Measurements from ENCODE around the gene DAO. TPM values are rescaled to one million over a fixed set of nuclear protein-coding genes. Genes with fewer than 3 reads are reported as not detected.
A peak's percentile ranks its signal among the peaks of the same experiment; 100 is the strongest.
"Not testable (repeated sequence)": the region's sequence is repeated elsewhere in the genome, so short reads cannot be mapped to it uniquely, and the experiment has no call there.

The DAO gene
- total RNA-seq, 1 experiment from 2014 or later: not detected

GRCh38 chr12:108859141-108859922 is 20.6 kb upstream of the DAO start:
- peak; percentile 37 for DNase-seq
- H3K4me3 ChIP-seq (ENCODE audit: low read length); H3K4me2 ChIP-seq (ENCODE audit: low read depth, low read length, poor library complexity, severe bottlenecking); H3K9ac ChIP-seq (ENCODE audit: low read length); H4K20me1 ChIP-seq (ENCODE audit: insufficient read depth, low read depth, low read length); H3K36me3 ChIP-seq (ENCODE audit: insufficient read depth, low read length); H3K27me3 ChIP-seq (ENCODE audit: low read length); H3K9me3 ChIP-seq (ENCODE audit: low read length); H3K27ac ChIP-seq (ENCODE audit: low read length); H2AFZ ChIP-seq (ENCODE audit: low read length); H3K9me2 ChIP-seq (replicated peaks; ENCODE audit: insufficient read depth, low read length): not testable (repeated sequence)
- H3K79me2 ChIP-seq (ENCODE audit: low read length): peaks cover 27% of the 10 kb centered on the region
- peaks cover 47% of the 10 kb centered on the region for H3K4me1 ChIP-seq (ENCODE audit: low read length)

DNA sequence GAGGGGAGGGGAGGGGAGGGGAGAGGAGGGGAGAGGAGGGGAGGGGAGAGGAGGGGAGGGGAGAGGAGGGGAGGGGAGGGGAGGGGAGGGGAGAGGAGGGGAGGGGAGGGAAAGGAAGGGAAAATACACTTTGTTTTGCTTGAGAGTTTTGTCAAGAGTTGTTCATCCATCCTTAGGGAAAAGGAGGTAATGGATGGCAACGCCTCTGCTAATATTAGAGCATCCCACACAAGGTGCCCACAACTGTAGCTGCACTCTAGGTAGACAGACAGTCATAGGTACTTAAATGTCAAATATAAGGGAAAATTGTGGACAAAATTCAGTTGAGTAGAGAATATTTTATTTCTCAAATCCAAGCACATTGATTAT is 20.0 kb upstream of the DAO start:
- Histone ChIP-seq H3K9me3 (ENCODE audit: low read length) (peaks cover 5% of the 10 kb centered on the region; the same call in 1 of the 2 replicates), H3K27ac (ENCODE audit: low read length) (no peak overlapping the region), H3K4me3 (ENCODE audit: low read length) (no peak overlapping the region), H3K9me2 (replicated peaks; ENCODE audit: insufficient read depth, low read length) (no peaks in the 10 kb centered on the region), H3K4me1 (ENCODE audit: low read length) (peaks cover 47% of the 10 kb centered on the region), H2AFZ (ENCODE audit: low read length) (no peak overlapping the region), H4K20me1 (ENCODE audit: insufficient read depth, low read depth, low read length) (no peaks in the 10 kb centered on the region), H3K4me2 (ENCODE audit: low read depth, low read length, poor library complexity, severe bottlenecking) (no peak overlapping the region), H3K9ac (ENCODE audit: low read length) (no peak overlapping the region), H3K36me3 (ENCODE audit: insufficient read depth, low read length) (peaks cover 2% of the 10 kb centered on the region; the same call in 1 of the 2 replicates), H3K27me3 (ENCODE audit: low read length) (no peaks in the 10 kb centered on the region), H3K79me2 (ENCODE audit: low read length) (peaks cover 22% of the 10 kb centered on the region)
- peak; percentile 24 for DNase-seq

DNA sequence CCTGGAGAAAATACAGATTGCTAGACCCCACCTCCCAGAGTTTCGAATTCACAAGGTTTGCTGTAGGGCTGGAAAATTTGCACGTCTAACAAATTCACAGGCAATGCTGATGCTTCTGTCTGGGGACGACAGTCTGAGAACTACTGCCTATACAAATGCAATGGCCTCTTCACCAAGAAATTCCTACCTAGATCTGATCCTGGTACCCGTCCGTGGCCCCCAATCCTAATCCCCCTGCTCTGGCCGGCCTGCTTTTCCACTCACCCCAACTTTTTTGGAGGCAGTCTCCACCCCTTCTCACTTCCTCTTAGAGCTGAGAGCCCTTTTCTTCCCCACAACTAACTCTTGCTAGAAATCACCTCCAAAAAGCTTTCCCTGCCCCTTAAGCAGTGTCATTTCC is 19.4 kb upstream of the DAO start:
- H4K20me1 ChIP-seq (ENCODE audit: insufficient read depth, low read depth, low read length): no peaks in the 10 kb centered on the region
- no peaks in the 10 kb centered on the region for H3K27me3 ChIP-seq (ENCODE audit: low read length)
- H3K36me3 ChIP-seq (ENCODE audit: insufficient read depth, low read length): no peaks in the 10 kb centered on the region
- H2AFZ ChIP-seq (ENCODE audit: low read length): no peak overlapping the region
- H3K9ac ChIP-seq (ENCODE audit: low read length): no peak overlapping the region
- no peaks in the 10 kb centered on the region for H3K9me3 ChIP-seq (ENCODE audit: low read length)
- no peaks in the 10 kb centered on the region for H3K9me2 ChIP-seq (replicated peaks; ENCODE audit: insufficient read depth, low read length)
- H3K4me1 ChIP-seq (ENCODE audit: low read length): peaks cover 47% of the 10 kb centered on the region
- no peak overlapping the region for H3K4me3 ChIP-seq (ENCODE audit: low read length)
- H3K4me2 ChIP-seq (ENCODE audit: low read depth, low read length, poor library complexity, severe bottlenecking): no peak overlapping the region
- peaks cover 16% of the 10 kb centered on the region for H3K79me2 ChIP-seq (ENCODE audit: low read length)
- DNase-seq: no peak
- H3K27ac ChIP-seq (ENCODE audit: low read length): no peak overlapping the region

DNA sequence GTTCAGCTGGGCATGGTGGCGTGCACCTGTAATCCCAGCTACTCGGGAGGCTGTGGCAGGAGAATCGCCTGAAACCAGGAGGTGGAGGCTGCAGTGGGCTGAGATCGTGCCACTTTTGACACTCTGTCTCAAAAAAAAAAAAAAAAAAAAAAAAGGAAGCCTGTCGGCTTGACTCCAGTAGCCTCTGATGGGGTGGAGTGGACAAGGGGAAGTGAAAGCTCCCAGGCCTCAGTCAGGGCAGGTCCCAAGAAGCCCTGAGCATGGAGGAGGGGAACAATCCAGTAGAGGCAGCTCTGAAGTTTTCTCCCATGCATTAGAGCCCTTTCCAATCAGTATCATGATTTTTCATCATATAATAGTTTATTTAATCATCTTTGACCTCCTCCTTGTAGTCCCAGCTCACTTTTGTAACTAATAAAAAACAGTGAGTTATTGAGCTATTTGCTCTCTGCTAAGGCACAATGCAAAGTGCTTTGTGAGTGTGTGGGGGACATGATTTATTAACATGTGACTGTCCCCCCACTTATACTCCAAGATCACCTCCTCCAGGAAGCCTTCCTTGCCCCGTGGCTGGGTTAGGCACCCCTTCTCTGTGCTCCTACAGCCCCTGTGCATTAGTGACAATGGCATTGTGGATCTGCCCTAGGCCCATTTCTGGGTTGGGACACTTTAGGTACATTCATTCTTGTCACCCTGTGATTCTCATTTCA is 17.9 kb upstream of the DAO start:
- Histone ChIP-seq H3K4me3 (ENCODE audit: low read length) (no peak overlapping the region), H3K9me3 (ENCODE audit: low read length) (no peaks in the 10 kb centered on the region), H3K4me1 (ENCODE audit: low read length) (peaks cover 36% of the 10 kb centered on the region), H4K20me1 (ENCODE audit: insufficient read depth, low read depth, low read length) (no peaks in the 10 kb centered on the region), H3K4me2 (ENCODE audit: low read depth, low read length, poor library complexity, severe bottlenecking) (peak overlapping the region; percentile 39), H3K9me2 (replicated peaks; ENCODE audit: insufficient read depth, low read length) (no peaks in the 10 kb centered on the region), H3K36me3 (ENCODE audit: insufficient read depth, low read length) (no peaks in the 10 kb centered on the region), H2AFZ (ENCODE audit: low read length) (peak overlapping the region; percentile 59; the same call in 1 of the 2 replicates), H3K27me3 (ENCODE audit: low read length) (no peaks in the 10 kb centered on the region), H3K9ac (ENCODE audit: low read length) (peak overlapping the region; percentile 35; the same call in 1 of the 2 replicates), H3K79me2 (ENCODE audit: low read length) (peaks cover under 1% of the 10 kb centered on the region; the same call in 1 of the 2 replicates), H3K27ac (ENCODE audit: low read length) (peak overlapping the region; percentile 34)
- DNase-seq: peak; percentile 89

- Histone ChIP-seq H3K4me1 (ENCODE audit: low read length) (peaks cover 36% of the 10 kb centered on the region), H4K20me1 (ENCODE audit: insufficient read depth, low read depth, low read length) (no peaks in the 10 kb centered on the region), H2AFZ (ENCODE audit: low read length) (peak overlapping the region; percentile 59; the same call in 1 of the 2 replicates), H3K9me2 (replicated peaks; ENCODE audit: insufficient read depth, low read length) (no peaks in the 10 kb centered on the region), H3K27me3 (ENCODE audit: low read length) (no peaks in the 10 kb centered on the region), H3K36me3 (ENCODE audit: insufficient read depth, low read length) (no peaks in the 10 kb centered on the region), H3K9me3 (ENCODE audit: low read length) (no peaks in the 10 kb centered on the region), H3K4me2 (ENCODE audit: low read depth, low read length, poor library complexity, severe bottlenecking) (peak overlapping the region; percentile 39), H3K9ac (ENCODE audit: low read length) (peak overlapping the region; percentile 35; the same call in 1 of the 2 replicates), H3K27ac (ENCODE audit: low read length) (peak overlapping the region; percentile 34), H3K4me3 (ENCODE audit: low read length) (no peak overlapping the region), H3K79me2 (ENCODE audit: low read length) (no peaks in the 10 kb centered on the region)
- DNase-seq: no peak
Observed at GRCh38 chr12:108862588-108862959, 17.3 kb upstream of the DAO start.

DNA sequence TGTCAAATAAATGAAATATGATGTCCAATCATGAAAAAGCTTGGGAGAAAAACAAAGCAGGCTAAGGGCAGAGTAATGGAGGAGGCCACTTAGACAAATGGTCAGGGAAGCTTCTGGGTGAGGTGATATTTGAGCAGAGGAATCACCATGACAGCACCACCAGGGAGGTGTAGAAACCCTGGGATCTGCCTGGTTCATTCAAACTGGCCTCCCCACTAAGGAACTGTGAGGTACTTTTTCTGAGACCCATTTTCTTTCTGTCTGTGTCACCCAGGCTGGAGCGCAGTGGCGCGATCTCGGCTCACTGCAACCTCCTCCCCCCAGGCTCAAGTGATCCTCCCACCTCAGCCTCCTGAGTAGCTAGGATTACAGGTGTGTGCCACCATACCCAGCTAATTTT is 14.7 kb upstream of the DAO start:
- no peak for DNase-seq
- no peak overlapping the region for H3K4me3 ChIP-seq (ENCODE audit: low read length)
- H3K4me1 ChIP-seq (ENCODE audit: low read length): peaks cover 21% of the 10 kb centered on the region
- H3K9ac ChIP-seq (ENCODE audit: low read length): no peak overlapping the region
- no peaks in the 10 kb centered on the region for H3K9me2 ChIP-seq (replicated peaks; ENCODE audit: insufficient read depth, low read length)
- H3K79me2 ChIP-seq (ENCODE audit: low read length): no peaks in the 10 kb centered on the region
- H3K36me3 ChIP-seq (ENCODE audit: insufficient read depth, low read length): no peaks in the 10 kb centered on the region
- H3K27me3 ChIP-seq (ENCODE audit: low read length): no peaks in the 10 kb centered on the region
- no peak overlapping the region for H3K4me2 ChIP-seq (ENCODE audit: low read depth, low read length, poor library complexity, severe bottlenecking)
- H3K9me3 ChIP-seq (ENCODE audit: low read length): no peaks in the 10 kb centered on the region
- no peak overlapping the region for H2AFZ ChIP-seq (ENCODE audit: low read length)
- H4K20me1 ChIP-seq (ENCODE audit: insufficient read depth, low read depth, low read length): no peaks in the 10 kb centered on the region
- no peak overlapping the region for H3K27ac ChIP-seq (ENCODE audit: low read length)

DNA sequence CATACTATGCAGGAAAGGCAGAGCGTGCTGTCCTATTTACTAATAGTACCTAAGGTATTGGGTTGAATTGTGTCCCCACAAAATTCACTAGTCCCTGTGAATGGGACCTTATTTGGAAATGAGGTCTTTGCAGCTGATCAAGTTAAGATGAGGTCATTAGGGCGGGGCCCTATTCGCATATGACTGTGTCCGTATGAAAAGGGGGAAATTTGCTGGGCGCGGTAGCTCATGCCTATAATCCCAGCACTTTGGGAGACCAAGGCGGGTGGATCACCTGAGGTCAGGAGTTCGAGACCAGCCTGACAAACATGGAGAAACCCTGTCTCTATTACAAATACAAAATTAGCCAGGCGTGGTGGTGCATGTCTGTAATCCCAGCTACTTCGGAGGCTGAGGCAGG is 13.8 kb upstream of the DAO start:
- not testable (repeated sequence) for H3K4me2 ChIP-seq (ENCODE audit: low read depth, low read length, poor library complexity, severe bottlenecking); H3K27me3 ChIP-seq (ENCODE audit: low read length); H4K20me1 ChIP-seq (ENCODE audit: insufficient read depth, low read depth, low read length); H3K9me2 ChIP-seq (replicated peaks; ENCODE audit: insufficient read depth, low read length); H3K9me3 ChIP-seq (ENCODE audit: low read length); H3K9ac ChIP-seq (ENCODE audit: low read length); H3K79me2 ChIP-seq (ENCODE audit: low read length); H2AFZ ChIP-seq (ENCODE audit: low read length); H3K4me3 ChIP-seq (ENCODE audit: low read length); H3K27ac ChIP-seq (ENCODE audit: low read length); H3K36me3 ChIP-seq (ENCODE audit: insufficient read depth, low read length)
- peak; percentile 34 for DNase-seq
- H3K4me1 ChIP-seq (ENCODE audit: low read length): peaks cover 15% of the 10 kb centered on the region

DNA sequence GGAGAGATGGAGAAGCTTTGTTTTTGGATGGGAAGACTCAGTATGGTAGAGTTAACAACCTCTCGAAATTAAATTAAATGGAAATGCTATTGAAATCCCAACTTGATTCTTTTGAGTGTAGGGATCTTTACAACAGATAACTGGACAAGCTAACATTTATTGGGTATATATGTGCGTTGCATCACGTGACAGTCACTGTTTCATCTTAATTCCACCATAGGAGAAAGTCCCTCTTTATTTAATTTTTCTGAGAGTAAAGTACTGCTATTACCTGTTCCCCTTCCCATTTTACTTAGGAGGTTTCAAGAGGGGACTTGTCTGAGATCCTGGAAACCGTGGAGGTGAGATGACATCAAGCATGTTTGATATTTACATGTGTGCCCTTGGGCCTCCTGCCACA is 11.1 kb upstream of the DAO start:
- H3K9ac ChIP-seq (ENCODE audit: low read length): no peak overlapping the region
- no peaks in the 10 kb centered on the region for H3K36me3 ChIP-seq (ENCODE audit: insufficient read depth, low read length)
- H3K79me2 ChIP-seq (ENCODE audit: low read length): no peaks in the 10 kb centered on the region
- H3K4me1 ChIP-seq (ENCODE audit: low read length): no peaks in the 10 kb centered on the region
- no peaks in the 10 kb centered on the region for H3K9me3 ChIP-seq (ENCODE audit: low read length)
- no peak overlapping the region for H3K4me3 ChIP-seq (ENCODE audit: low read length)
- H3K4me2 ChIP-seq (ENCODE audit: low read depth, low read length, poor library complexity, severe bottlenecking): no peak overlapping the region
- no peak for DNase-seq
- no peak overlapping the region for H3K27ac ChIP-seq (ENCODE audit: low read length)
- no peaks in the 10 kb centered on the region for H3K9me2 ChIP-seq (replicated peaks; ENCODE audit: insufficient read depth, low read length)
- H2AFZ ChIP-seq (ENCODE audit: low read length): no peak overlapping the region
- no peaks in the 10 kb centered on the region for H3K27me3 ChIP-seq (ENCODE audit: low read length)
- H4K20me1 ChIP-seq (ENCODE audit: insufficient read depth, low read depth, low read length): no peaks in the 10 kb centered on the region

Measured in Karpas-422 (cell line).